ENCODE data around the gene DGKA.
A peak's percentile ranks its signal among the peaks of the same experiment; 100 is the strongest.
"Not testable (repeated sequence)": the region's sequence is repeated elsewhere in the genome, so short reads cannot be mapped to it uniquely, and the experiment has no call there.

The DGKA gene

DNA sequence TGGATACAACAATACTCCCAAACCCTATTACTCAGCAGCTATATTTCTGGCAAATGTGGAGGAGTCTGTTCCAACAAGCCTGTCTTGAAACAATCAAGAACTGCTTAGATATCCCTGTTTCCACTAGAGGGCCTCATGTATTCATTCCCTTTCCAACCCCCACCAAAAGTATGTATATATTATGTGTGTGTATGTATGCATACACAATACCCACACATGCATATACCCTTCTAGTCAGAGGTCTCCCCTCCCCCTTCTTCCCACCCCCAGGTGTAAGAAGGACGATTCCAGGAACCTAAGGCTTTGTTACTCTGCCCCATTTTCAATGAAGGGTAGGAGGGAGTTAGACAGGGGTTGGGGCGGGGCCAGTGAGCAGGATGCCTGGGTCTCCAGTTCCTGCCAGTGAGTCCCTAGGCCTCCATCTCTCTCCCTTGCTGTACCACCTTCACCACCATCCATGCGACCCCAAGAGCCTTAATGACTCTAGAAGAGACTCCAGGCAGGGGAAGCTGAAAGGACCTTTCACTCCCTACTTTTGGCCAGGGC, at the start of gene DGKA:
DGKA (plus strand) TSS at position 392 of the 546 bp plus-strand sequence. CDS start 5,342 bp downstream, outside the sequence.
- peak; percentile 82 for DNase-seq

DNA sequence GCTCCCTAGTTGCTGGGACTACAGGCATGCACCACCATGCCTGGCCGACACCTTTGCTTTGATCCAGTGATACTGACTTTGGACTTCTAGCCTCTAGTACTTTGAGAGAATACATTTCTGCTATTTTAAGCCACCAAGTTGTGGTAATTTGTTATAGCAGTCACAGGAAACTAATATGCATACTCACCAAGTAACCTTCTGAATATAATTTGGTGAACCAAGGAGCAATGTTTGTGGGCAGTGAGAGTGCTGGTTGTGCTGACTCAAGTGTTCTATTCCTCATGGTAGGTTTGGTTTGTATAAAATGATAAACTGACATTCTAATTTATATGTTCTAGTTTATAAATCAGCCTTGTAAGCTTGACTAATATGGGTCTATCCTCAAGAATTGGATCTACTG, 45.8 kb upstream of the DGKA start:
- DNase-seq, result no peak

DNA sequence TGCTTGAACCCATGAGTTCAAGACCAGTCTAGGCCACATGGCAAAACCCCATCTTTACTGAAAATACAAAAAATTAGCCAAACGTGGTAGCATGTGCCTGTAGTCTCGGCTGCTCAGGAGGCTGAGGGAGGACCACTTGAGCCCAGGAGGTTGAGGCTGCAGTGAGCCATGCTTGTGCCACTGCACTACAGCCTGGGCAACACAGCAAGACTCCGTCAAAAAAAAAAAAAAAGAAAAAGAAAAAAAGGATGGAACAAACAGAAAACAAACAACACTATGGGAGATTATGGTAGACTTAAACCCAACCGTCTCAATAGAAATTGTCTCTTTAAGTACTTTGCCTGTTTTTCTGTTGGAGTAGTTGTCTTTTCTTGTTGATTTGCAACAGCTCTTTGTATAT, 39.7 kb upstream of the DGKA start:
- DNase-seq, result no peak

DNA sequence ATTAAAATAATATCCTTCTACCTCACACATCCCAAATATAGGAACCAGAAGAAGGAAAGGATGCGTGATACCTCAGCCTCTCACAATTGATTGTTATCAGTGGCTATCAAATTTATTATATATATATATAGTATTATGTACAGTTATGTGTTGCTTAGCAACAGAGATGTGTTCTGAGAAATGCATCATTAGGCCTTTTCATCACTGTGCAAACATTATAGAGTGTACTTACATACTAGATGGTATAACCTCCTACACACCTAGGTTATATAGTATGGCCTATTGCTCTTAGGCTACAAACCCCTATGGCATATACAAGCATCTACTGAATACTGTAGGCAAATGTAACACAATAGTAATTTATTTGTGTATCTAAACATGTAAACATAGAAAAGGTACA, 37.2 kb upstream of the DGKA start:
- DNase-seq, result no peak

DNA sequence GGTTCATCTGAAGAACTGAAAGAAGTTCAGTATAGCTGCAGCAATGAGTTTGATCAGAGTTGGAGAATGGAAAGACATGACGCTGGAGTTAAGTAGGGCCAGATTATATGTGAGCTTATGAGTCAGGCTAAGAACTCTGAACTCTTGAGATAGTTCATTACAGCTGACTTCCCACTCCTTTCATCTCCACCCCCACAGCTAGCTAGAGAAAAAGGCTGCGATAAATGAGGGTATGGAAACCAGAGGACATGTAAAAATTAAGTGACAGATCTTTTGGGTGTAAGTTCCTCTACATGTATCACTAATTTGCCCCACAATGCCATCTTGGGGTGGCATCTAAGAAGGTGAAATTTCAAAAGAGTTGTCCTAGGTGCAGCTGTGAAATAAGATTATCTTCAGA, 31.9 kb upstream of the DGKA start:
- DNase-seq, result peak; percentile 33

DNA sequence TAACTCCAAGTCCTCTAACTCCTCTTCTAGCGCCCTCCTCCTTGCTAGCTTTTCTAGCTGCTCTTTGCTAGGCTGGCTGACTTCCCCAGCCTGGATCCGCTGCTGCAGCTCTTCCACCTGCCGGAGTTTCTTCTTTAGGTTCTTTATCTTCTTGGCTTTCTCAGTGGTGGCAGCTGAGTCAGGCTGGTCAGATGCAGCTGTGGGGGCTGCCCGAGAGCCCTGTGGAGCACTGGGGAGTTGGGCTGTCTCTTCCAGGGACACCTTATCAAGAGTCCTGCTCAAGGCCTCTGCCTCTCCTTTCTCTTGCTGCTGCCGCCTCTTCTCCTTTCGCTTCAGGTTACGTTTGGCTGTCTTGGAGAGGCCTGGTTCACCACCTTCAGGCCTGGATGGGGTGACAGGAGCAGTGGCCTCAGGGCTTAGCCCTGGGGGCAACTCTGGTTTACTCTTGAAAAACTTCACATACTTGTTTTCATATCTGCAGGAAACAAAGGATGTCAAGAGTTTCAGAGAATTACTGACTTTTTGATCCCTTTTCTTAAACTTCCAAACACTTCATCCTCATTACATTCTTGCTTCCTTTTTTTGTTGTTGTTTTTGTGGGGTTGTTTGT, 29.0 kb upstream of the DGKA start:
- DNase-seq, result no peak

DNA sequence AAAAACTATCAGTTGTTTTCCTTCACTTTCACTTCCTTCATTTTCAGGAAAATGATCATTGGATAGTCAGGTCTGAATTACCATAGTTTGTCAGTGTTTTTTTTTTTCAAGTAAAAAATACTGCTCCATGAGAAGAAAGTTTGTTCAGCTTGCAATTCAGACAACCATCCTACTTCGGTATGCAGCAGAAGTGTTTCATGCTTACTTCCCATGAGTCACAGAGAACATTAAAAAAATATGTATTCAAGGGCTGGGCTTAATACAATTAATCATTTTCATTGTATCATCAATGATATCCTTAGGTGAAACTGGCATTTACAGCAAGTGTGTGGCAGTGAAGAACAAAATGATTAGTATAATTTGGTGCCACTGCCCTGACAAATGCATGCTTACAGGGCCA, 24.9 kb upstream of the DGKA start:
- no peak for DNase-seq

DNA sequence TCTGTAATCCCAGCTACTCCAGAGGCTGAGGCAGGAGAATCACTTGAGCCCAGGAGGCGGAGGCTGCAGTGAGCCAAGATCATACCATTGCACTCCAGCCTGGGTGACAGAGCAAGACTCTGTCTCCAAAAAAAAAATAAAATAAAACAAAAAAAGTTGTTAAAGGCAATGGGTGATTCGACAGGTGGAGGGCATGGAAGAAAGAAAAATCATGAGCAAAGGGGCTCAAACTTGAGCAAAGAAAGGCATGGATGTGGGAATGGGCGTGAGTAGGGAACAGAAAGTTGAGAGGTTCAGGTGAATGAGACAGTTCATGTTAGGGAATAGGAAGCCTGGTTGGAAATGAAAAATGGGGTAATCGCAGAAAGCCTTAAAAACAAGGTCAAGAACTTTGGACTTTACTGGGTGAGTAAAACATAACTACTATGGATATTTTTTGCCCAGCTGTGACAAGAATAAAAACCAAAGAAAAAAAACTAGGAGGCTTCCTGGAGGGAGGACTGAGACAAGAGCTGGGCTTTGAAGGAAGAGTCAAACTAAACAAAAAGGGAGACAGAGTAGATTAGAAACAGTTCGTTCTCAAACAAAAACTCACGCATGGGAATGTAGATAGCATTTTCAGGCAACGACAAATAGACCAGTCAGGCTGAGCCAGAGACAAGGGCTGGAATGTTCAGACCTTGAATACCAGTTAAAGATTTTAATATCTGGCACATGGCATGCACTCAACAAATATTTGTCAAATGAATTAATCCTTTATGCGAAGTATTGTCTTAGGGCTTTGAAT, 22.0 kb upstream of the DGKA start:
- no peak for DNase-seq

DNA sequence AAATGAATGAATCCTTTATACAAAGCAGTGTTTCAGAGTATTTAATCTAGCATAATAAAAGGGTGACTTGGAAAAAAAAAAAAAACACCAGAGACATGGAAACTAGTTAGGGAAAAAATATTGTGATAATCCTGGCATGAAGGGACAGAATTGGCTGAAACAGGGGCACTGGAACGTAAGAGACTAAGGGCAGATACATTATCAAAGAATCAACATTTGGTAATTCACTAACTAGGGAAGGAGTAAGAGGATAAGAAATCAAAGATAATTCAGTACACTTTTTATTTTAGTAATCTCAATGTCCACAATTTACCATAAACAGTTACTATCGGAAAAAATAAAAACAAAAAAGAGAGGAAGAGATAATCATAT, 21.5 kb upstream of the DGKA start:
- no peak for DNase-seq

DNA sequence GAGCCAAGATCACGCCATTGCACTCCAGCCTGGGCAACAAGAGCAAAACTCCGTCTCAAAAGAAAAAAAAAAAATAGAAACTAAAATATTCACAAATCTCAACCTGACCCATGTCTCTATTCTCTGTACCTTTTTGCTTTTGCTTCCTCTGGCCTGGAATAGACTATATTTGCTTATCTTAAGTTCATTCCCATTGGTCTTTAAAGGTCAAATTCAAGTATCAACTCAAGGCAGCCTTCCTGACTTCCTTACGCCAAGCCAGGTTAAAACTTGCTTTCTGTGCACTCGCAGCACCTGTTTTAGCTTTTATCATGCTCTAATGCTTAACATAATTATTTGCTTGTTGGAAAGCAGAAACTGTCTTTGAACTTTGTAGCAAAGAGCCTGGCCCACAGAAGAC, 18.1 kb upstream of the DGKA start:
- no peak for DNase-seq

DNA sequence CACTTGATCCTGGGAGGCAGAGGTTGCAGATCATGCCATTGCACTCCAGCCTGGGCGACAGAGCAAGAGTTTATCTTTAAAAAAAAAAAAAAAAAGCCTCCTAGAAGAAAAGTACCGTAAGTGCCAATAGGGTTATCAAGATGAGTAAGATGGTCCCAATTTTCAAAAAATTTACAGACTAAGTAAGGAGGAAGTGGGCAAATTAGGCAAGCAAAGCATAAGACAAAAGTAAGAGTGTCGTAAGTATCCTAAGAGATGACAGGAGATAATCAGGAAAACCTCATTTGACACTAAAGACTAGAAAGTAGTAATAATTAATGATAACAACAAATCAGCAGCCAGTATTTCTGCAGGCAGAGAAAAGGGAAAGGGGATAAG, 15.5 kb upstream of the DGKA start:
- no peak for DNase-seq

DNA sequence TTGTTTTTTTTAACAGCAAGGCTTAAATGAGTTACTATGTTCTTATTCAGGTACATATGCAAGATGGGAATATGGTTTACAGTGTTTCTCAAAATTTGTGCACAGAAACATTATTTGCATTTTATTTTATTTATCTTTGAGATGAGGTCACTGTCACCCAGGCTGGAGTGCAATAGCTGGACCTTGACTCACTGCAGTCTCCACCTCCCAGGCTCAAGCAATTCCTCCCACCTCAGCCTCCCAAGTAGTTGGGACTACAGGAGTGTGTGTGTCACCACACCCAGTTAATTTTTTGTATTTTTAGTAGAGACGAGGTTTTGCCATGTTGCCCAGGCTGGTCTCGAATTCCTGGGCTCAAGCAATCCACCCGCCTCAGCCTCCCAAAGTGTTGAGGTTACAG, 11.9 kb upstream of the DGKA start:
- DNase-seq, result not testable (repeated sequence)

DNA sequence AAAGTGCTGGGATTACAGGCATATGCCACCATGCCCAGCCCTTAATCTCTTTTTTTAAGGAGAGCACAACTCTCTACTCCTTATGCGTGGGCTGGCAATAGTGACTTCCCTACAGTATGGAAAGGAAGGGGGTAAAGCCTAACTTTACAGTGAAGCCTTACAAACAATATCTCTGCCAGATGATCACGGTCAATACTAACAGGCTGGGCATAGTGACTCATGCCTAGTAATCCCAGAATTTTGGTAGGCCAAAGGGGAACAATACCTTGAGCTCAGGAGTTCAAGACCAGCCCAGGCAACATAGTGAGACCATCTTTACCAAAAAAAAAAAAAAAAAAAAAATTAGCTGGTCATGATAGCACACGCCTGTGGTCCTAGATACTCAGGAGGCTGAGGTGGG, 8.8 kb upstream of the DGKA start:
- DNase-seq, result no peak

DNA sequence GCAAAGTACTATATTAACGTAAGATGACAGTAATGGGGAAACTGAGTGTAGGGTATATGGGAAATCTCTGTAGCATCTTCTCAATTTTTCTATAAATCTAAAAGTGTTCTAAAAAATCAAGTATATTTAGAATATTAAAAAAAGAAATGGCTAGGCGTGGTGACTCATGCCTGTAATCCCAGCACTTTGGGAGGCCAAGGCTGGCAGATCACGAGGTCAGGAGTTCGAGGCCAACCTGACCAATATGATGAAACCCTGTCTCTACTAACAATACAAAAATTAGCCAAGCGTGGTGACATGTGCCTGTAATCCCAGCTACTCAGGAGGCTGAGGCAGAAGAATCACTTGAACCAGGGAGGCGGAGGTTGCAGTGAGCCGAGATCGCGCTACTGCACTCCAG, 7.3 kb upstream of the DGKA start:
- not testable (repeated sequence) for DNase-seq

DNA sequence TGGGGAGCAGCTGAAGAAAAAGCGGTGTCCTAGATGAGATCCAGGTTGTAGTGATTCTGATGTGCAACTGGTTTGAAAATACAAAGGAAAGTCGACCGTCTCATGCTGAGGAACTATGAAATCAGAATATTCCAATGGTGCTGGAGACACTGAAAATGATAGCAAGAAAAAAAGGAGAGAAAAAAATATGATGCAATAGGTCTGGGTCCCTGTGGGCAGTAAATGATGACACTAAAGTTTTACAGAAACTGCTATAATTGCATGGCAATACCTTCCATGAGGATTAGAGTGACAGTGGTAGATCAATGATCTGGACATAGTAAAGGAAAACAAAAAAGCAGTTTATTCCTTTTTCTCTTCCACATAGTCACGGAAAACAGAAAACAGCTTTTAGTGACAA, 5.6 kb upstream of the DGKA start:
- DNase-seq, result no peak

DNA sequence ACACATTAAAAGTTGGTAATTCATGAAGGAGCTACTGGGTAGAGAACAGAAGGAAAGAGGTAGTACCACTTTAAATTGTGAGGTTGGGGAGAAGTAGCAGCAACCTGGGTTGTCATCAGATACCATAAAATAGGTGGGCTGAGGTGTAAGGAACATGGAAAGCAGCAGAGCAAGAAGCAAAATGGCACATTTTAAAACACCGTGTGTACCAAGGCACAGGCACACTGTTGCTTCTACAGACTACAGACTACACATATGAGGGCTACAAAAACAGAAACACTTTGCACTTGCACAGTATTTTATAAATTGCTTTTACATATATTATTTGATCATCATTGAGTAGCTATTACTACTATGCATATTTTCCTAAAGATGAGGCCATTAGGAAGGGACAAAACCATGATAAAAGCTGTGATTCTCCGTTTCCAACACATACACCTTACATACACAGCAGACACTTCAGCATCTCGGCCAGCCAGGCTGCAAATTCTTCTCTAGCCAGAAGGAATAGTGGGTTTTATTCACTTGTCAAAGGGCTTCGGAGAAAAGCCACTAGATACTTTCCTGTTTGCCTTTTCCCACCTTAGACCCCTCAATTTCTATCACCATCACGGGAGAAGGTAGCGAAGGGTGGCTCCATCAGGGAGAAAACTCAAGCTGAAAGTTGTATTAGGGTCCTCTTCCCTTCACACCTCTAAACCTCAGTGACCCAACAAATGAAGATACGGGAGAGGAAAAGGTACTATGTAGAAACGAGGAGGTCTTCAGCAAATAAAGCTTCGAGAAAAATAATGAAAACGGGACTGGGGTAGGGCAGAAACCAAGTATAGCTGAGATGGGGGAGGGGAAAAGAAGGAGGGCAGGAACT, 4.9 kb upstream of the DGKA start:
- DNase-seq, result peak; percentile 2

DNA sequence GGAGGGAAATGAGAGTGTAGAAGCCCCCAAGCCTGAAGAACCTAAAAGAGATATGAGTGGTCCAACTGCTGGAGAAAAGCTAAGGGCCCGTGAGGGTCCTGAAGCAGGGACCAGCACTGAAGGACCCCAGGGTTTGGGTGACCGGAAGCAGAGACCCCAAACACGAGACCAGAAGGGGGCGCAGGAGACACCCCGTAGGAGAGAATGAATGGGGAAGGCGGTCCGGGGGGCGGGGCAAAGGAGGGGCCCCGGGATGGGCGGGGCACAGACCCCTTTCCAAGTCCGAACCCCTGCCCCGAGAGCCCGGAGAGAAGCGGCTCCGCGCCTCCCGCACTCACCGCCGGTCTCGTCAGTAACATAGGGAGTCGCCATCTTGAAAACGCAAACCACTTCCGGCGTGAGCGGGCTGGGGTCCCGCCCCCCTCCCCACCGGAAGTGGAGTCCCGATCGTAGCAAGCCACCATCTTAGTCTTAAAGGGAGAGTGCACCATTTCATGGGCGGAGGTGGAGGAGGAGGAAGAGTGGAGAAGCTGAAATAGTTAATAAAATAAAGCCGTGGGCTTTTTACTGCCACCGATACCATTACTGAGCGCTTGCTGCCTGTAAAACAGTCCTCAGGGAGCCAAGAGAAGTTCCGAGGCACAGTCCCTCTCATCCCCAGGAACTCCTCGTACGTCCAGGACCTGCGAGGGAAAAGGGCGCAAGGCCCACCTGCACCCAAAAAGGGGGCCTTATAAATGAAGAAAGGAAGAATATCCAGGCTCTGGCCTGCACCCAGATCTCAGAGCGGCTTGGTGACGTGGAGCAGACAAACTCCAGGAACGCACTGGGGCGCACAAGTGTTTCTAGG, 4.0 kb upstream of the DGKA start:
- DNase-seq, result peak; percentile 92

DNA sequence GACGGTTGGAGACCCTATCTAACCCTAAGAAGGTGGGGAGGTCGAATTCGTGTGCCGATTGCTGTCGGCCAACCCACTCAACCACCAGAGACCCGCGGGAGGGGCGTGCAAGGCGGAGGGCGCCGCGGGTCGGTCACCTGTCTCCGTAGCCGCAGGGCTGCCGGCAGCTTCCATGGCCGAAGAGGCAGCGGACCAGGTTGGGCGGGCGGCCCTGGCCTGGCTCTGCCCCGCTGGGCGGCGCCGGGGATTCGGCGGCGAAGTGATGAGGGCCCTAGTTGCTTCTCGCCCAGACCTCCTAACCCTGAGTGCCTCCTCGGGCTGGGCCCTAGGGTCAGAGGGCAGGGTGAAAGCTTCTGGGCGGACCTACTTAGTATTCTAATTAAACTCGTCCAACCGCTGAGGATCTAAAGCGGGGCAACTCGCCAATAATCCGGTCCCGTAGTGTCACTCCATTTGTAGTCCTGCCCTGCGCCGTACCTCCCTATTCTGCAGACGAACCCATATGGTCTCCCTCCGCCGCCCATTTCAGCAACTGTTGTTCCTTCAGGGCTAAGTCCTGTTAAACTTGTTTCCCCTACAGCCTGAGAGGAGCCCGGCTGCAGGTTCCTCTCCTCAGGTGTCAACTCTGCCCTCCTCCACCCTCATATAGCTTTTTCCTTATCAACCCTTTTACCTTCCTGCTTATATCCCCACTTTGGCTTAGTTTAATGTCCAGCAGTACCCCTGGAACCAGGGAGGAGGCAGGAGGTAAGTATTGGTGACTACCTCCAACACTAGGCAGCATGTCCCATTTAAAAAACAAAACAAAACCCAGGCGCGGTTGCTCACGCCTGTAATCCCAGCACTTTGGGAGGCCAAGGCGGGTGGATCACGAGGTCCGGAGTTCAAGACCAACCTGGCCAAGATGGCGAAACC, 3.1 kb upstream of the DGKA start, which contains the start of gene PYM1:
PYM1 (minus strand) TSS at position 307 of the 915 bp plus-strand sequence; CDS start at position 174, 133 bp downstream.
- peak; percentile 70 for DNase-seq

DNA sequence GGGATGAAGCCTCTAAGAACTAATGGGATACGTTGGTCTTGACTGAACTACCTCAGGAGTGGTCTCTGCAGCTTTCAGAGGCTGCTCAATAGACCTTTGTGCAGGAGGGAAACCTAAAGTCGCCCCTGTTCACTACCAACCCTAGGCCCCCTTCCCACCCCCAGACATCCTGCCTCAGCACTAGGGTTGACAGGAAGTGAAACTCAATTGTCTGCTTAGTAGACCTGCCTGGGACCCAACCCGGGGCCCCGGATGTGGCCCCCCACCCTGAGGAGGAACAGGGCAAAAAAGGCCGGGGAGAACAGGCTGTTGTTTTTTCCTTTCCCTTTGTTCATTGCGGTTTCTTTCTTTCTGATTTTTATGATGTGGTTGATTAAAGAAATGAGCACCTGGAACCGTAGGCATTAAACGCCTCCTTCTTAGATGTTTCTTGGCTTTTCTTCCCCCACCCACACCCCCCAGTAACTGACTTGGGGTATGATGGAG, 1.6 kb upstream of the DGKA start:
- peak; percentile 84 for DNase-seq

DNA sequence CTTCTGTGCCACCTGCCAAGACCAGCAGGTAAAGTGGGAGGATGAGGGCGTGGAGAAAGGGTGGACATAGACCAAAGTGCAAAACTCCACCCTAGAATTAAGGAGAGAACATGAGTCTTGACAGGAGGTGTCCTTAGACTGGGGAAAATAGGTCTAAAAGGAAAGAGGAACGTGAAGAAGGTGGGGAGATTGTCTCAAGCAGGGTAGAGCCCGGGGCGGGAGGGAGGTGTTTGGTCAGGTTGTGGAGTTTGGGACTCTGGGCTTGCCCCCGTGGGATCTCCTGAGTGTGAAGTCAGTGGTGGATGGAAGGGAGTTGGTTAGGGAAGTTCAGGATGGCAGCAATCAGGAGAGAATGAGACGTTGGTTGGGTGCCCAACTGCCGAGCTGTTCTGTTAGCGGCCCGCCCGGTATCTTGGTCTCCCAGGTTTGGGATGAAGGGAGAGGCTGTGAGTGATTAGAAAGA, 386 bp downstream of the DGKA start:
- no peak for DNase-seq

Data from activated naive CD4-positive, alpha-beta T cell treated with Interleukin-2 at 50 U/mL for 16 hours (primary cell).